Stomach (tissue), 9 donors: ENCODE data around the gene KCNG2. TPM values are rescaled to one million over a fixed set of nuclear protein-coding genes. Genes with fewer than 3 reads are reported as not detected.

Experiments used
- DNase-seq, 2 donors: peaks; one replicate each; pipeline versions ENCODE4 v3.0.0 to v3.0.0-alpha.2; 2013 to 2019
- H3K27ac ChIP-seq, 5 donors: fragments of 200-600 bp in 4 of 5; sonication (generic) in 4 of 5; one replicate each; pipeline ENCODE4 v1.5.1; 2013 to 2019; ENCODE audit warnings: mild to moderate bottlenecking in 1 of 5, moderate library complexity in 1 of 5
- H3K27me3 ChIP-seq, 3 donors: fragments of 200-600 bp; sonication (generic); one replicate each; pipeline ENCODE4 v1.5.1; 2017 to 2019; ENCODE audit warnings: mixed run types in 1 of 3
- H3K36me3 ChIP-seq, 4 donors: fragments of 200-600 bp; sonication (generic); 1 replicate in 3 of 4; 2 replicates in 1 of 4; pipeline ENCODE4 v1.5.1; 2016 to 2019
- H3K4me1 ChIP-seq, 4 donors: fragments of 200-600 bp; sonication (generic); one replicate each; pipeline ENCODE4 v1.5.1; 2016 to 2019
- H3K4me3 ChIP-seq, 4 donors: fragments of 200-600 bp; sonication (generic) in 3 of 4; one replicate each; pipeline ENCODE4 v1.5.1; 2016 to 2019; ENCODE audit warnings: mild to moderate bottlenecking in 1 of 4
- H3K9me3 ChIP-seq, 4 donors: fragments of 200-600 bp; sonication (generic); one replicate each; pipeline ENCODE4 v1.5.1; 2016 to 2019
- CTCF ChIP-seq, 7 experiments: fragments of 450-650 bp in 4 of 7; fragments of 200-600 bp in 3 of 7; sonication (generic) in 3 of 7; IDR thresholded peaks; one replicate each; pipeline ENCODE4 v1.5.1; 2016 to 2019; ENCODE audit warnings: antibody characterized with exemption in 7 of 7, control low read depth in 2 of 7, mild to moderate bottlenecking in 1 of 7
- EP300 ChIP-seq: sonication (generic); formaldehyde crosslinking; IDR thresholded peaks from one replicate; pipeline ENCODE4 v1.6.1; 2017; ENCODE audit warnings: antibody characterized with exemption
- POLR2A ChIP-seq, 4 donors: fragments of 450-650 bp; IDR thresholded peaks; one replicate each; pipeline ENCODE4 v1.6.1; 2016; ENCODE audit warnings: antibody characterized with exemption in 4 of 4, control low read depth in 2 of 4, mild to moderate bottlenecking in 1 of 4, moderate library complexity in 1 of 4
- POLR2AphosphoS5 ChIP-seq, 3 donors: sonication (generic); formaldehyde crosslinking; IDR thresholded peaks; one replicate each; pipeline ENCODE4 v1.6.1; 2016; ENCODE audit warnings: antibody characterized with exemption in 3 of 3
- WGBS, 5 donors: extraction: QIAGEN DNeasy Blood & Tissue Kit in 3 of 5; methylation state at CpG; one replicate each; pipeline versions ENCODE4 v1.1.5 to v1.1.7; 2013 to 2018; 5-methylcytosine and 5-hydroxymethylcytosine counted together
- intact Hi-C: fragments of 100-400 bp; cut with DNase I; formaldehyde crosslinking; loops from one replicate; pipeline ENCODE4 v1.15.1; 2023; ENCODE audit warnings: low total_unique reads
- polyA plus RNA-seq, 3 donors: library from polyadenylated mRNA; stranded (reverse); fragments of 200-250 nt; gene quantifications; one replicate each; pipeline ENCODE4 v1.2.3, GENCODE V29; 2013
- total RNA-seq, 5 donors: library from RNA; depleted of rRNA; stranded (reverse); fragments of >200 nt; gene quantifications; one replicate each; pipeline versions ENCODE4 v1.1.0 to v1.2.3, GENCODE V29; 2014 to 2016
- donor health status: healthy with polysubstance abuse.
- donor health status: Bipolar disorder and iron deficiency.
- donor health status: healthy.

The KCNG2 gene
- total and polyA plus RNA-seq, 8 donors: 0.08 to 2.3 (median 0.92) TPM; not detected in 5

- intact Hi-C loops: no loop called here
- H3K36me3 ChIP-seq: no peaks in the 10 kb centered on the region
- peaks cover 0 to 59% (median 0%) of the 10 kb centered on the region in 3 donors for H3K27me3 ChIP-seq
- no peak for DNase-seq
- no peak overlapping the region for H3K4me3 ChIP-seq
- peaks cover 0 to 37% (median 27%) of the 10 kb centered on the region in 4 donors for H3K9me3 ChIP-seq
- no peaks in the 10 kb centered on the region for H3K4me1 ChIP-seq
- WGBS, 5 donors: 58 to 75% (median 70%) methylated on average over 24 to 35 of the region's 35 CpGs
- TF ChIP-seq EP300: no peak
- no peak for TF ChIP-seq CTCF (IDR thresholded peaks at IDR 0.05)
- TF ChIP-seq POLR2A (IDR thresholded peaks at IDR 0.05): no peak
- TF ChIP-seq POLR2AphosphoS5 (IDR thresholded peaks at IDR 0.05): no peak
- H3K27ac ChIP-seq: no peak overlapping the region
Observed at GRCh38 chr18:79771446-79772107, 26.2 kb upstream of the KCNG2 start.

GRCh38 chr18:79772108-79772864 is 25.5 kb upstream of the KCNG2 start:
- WGBS, 5 donors: 74 to 83% (median 80%) methylated on average over 29 to 38 of the region's 38 CpGs
- Histone ChIP-seq H3K27me3 (peaks cover 0 to 57% (median 0%) of the 10 kb centered on the region in 3 donors), H3K4me3 (no peak overlapping the region), H3K36me3 (no peaks in the 10 kb centered on the region), H3K4me1 (no peaks in the 10 kb centered on the region), H3K9me3 (peaks cover 0 to 31% (median 24%) of the 10 kb centered on the region in 4 donors), H3K27ac (no peak overlapping the region)
- TF ChIP-seq EP300: no peak
- no peak for TF ChIP-seq CTCF (IDR thresholded peaks at IDR 0.05)
- TF ChIP-seq POLR2AphosphoS5 (IDR thresholded peaks at IDR 0.05): no peak
- no peak for TF ChIP-seq POLR2A (IDR thresholded peaks at IDR 0.05)
- intact Hi-C loops: no loop called here
- DNase-seq: no peak

- Histone ChIP-seq H3K36me3 (no peaks in the 10 kb centered on the region), H3K27me3 (peaks cover 0 to 60% (median 0%) of the 10 kb centered on the region in 3 donors), H3K27ac (no peak overlapping the region), H3K9me3 (peaks cover 0 to 25% (median 16%) of the 10 kb centered on the region in 4 donors), H3K4me1 (no peaks in the 10 kb centered on the region), H3K4me3 (no peak overlapping the region)
- TF ChIP-seq CTCF (IDR thresholded peaks at IDR 0.05) (no peak), POLR2AphosphoS5 (IDR thresholded peaks at IDR 0.05) (no peak), POLR2A (IDR thresholded peaks at IDR 0.05) (no peak)
- intact Hi-C loops: no loop called here
- no peak for DNase-seq
- WGBS, 5 donors: 89 to 92% (median 90%) methylated on average over 29 to 31 of the region's 31 CpGs
Observed at GRCh38 chr18:79772865-79773696, 24.7 kb upstream of the KCNG2 start.

GRCh38 chr18:79774111-79774510 is 23.6 kb upstream of the KCNG2 start:
- peaks cover 0 to 69% (median 0%) of the 10 kb centered on the region in 3 donors for H3K27me3 ChIP-seq

More at GRCh38 chr18:79774111-79774510, 23.6 kb upstream of the KCNG2 start:
- Histone ChIP-seq H3K27ac (no peak overlapping the region), H3K4me1 (no peaks in the 10 kb centered on the region), H3K36me3 (no peaks in the 10 kb centered on the region), H3K4me3 (no peak overlapping the region), H3K9me3 (peaks cover 0 to 15% (median 11%) of the 10 kb centered on the region in 4 donors)
- intact Hi-C loops: no loop called here
- TF ChIP-seq POLR2A (IDR thresholded peaks at IDR 0.05) (no peak), POLR2AphosphoS5 (IDR thresholded peaks at IDR 0.05) (no peak), EP300 (no peak), CTCF (IDR thresholded peaks at IDR 0.05) (no peak)
- no peak for DNase-seq
- 71 to 83% (median 77%) methylated on average over 14 to 18 of the region's 18 CpGs for WGBS, 5 donors
